ENCODE data around the gene ADGRG7. TPM values are rescaled to one million over a fixed set of nuclear protein-coding genes. Genes with fewer than 3 reads are reported as not detected.
"Not testable (repeated sequence)": the region's sequence is repeated elsewhere in the genome, so short reads cannot be mapped to it uniquely, and the experiment has no call there.

The ADGRG7 gene
- total RNA-seq, 1 donor from 2014 or later = not detected

DNA sequence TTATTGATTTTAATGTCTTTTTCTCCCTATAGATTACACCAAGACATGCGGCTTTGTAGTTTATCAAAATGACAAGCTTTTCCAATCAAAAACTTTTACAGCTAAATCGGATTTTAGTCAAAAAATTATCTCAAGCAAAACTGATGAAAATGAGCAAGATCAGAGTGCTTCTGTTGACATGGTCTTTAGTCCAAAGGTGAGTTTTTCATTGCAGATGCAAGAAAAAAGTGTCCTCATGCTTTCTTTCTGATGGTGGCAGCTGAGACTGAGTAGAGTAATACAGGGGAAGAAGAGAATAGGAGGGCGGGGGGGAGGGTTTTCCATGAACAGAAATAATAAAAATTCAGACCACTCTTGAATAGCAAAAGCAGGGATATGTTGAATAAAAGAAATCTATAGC, 36.5 kb downstream of the ADGRG7 start:
- no peak for DNase-seq

DNA sequence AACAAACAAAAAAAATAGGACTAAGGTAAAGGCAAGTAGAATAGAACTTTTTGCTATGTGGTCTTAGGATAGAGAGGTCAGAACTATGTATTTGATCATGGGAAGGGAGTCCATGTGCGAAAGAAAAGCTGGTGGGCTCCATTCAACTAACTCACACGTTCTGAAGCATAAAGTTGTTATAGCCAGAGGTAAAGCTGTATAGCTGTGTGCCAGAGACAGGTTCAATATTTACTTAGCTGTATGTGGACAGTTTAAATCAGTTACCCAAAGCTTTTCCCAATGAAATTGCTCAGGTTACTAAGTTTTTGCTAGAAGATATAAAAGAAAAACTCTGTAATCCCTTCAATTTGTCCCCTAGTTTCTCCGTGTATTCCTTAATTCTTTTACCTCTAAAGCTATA, 37.8 kb downstream of the ADGRG7 start:
- DNase-seq = no peak

DNA sequence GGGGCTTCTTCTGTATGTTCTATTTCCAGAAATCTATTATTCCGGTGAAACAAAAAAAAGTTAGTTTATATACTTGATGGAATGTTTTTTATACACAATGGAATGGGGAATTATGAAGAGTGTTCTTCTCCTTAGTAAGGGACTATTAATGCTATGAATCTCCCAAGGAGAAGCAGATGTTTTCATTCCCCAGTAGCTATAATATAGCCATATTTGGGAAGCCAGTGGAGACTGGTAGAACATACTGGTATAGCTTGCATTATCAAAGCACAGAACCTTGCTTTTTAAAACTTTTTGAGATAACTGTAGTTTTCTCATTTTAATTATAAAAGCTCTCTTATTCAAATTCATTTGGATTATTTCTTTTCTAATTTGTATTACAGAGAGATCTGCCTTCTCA, 38.3 kb downstream of the ADGRG7 start:
- DNase-seq = no peak

DNA sequence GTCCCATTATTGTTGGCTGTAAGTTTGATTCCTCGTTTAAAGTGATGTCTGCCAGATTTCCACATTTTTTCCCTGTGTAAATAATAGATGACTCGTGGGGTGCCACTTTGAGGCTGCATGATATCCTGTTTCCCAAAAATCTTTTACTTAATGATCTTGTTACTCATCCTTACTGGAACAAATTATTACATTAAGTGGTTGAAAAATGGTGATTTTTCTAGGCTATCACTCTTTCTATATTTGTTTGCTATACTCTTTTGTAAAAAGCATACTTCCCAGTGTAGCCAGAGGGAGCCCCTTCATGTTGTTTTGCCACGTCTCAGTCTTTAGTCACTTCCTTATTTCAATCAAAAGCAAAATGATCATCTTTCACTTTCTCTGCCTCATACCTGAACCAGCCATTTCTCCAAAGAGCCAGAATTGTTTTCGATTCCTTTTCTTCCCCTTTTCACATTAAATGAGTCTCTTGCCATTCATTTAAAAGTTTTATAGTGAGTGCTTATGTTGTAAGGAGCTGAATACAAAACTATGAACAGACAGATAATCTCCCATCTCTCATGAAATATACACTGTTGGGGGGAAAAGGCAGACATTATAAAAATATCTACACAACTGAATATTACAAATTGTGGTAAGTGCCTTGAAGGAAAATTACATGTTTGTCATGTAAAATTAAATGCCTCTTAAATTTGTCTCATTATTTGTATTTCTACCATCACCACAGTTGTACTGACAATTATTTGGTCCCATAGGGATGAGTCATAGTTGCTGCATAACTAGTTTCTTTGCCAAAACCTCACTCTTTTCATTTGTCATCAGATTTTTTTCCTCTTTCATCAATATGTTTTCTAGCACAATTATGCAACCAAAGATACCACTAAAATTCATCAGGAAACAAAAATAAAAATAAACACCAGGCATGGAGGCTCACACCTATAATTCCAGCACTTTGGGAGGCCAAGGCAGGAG, 41.5 kb downstream of the ADGRG7 start:
- DNase-seq = peak; percentile 7

DNA sequence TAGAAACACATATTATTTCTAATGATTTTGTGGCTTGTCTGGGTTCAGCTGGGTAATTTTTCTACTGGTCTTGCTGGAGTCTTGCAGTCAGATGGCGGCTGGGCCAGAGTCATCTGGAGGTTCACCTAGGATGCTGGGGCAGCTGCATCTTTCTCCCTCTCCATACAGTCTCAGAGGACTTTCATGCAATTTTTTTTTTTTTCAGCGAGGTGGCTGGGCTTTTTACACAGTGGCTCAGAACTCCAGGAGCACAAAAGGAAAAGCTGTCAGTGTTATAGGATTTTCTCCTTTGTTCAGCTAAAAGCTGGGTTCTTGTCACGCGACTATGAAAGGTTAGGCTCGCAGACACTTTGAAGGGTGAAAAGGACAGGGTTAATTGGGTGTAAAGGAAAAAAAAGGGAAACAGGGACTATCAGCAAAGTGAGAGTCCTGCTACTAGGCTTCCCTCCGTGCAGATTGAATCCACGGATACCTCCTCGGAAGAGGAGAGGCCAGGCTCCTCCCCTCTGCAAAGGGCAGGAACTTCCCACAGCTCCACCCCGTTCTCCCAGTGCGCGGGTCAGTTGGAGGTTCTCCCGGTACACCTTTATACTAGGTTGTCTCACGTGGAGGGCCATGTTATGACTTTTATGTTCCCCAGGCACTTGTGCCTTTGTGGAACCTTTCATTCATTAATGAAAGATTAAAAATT, 44.3 kb downstream of the ADGRG7 start:
- DNase-seq = no peak

DNA sequence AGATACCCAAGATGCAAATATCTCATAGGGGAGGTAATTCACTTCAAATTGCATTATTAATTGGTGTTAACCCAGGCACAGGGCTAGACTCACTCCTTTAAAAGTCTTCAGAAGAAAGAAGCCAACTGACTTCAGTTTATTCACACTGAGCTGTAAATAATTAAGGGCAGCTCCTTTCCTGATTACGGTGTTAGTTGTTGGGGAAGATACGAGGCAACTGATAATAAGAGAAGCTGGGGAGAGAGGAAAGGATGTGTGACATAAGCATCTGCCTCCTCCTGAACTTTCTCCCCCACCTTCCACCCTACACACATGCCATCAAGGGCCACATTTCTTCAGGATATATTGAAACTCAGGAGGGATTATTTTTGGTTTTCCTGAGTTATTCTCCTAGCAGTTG, 47.5 kb downstream of the ADGRG7 start:
- no peak for DNase-seq

DNA sequence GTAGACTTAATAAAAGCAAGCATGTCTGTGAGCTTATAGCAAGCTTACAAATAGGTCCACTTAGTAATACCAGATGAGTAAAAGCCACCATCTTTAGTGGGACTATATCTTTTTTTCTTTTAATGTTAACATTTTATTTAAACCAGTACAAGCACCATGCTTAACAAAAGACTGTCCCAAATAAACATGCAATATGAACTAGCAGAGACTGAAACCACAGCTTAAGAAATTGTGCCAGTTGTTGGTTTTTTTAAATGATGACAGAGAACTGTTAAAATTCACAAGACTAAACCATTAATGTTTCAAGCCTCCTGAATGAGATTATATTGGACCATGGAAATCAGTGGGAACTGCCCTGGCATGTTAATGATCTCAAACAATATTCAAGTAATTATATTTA, 51.9 kb downstream of the ADGRG7 start:
- not testable (repeated sequence) for DNase-seq

DNA sequence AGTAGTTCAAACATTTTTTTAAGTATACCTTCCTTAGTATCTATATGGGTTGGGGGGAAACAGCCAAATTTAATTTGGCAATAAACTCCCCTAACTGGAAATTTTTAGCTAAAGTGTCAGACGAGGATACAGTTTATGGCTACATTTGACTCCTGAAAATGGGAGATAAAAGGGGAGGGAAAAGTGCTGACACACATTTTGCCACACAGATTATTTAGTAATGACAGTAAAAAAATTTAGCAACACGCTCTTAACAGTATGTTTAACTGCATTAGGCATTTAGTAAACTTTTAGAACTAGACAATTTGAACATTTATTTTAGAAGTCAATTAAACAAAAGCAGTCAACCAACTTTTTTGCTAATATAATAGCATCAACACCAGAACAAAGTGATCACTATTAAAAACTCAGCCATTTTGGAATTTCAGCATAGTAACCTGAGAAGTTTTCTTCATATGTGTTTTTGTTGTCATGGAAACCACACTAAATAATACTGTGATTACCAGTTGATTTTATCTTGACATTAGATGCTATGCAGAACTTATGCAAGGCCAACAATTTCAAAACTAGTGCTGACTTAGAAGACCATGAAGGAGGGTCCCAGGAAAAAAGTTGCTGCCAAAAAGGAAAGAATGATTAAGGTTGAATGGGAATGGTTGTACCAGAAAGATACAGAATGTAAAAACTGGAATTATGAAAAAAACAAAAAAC, 52.9 kb downstream of the ADGRG7 start:
- DNase-seq = peak; percentile 12

DNA sequence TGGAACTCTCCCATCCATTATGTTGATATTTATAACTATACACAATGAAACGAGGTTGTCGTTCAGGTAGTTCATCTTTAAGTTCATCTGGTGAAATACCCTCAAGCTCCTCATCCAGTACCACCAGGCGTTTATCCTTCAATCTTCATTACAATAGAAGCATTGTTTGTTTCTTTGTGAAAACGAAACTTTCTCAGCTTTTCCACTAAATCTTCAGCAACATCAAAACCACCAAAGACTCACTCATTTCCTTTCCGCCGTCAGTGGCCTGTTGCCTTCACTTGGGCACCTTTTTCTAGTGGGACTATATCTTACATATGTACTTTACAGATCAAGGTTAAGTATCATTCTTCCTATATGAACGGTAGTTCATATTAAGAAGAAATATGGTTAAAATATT, 55.8 kb downstream of the ADGRG7 start:
- no peak for DNase-seq

DNA sequence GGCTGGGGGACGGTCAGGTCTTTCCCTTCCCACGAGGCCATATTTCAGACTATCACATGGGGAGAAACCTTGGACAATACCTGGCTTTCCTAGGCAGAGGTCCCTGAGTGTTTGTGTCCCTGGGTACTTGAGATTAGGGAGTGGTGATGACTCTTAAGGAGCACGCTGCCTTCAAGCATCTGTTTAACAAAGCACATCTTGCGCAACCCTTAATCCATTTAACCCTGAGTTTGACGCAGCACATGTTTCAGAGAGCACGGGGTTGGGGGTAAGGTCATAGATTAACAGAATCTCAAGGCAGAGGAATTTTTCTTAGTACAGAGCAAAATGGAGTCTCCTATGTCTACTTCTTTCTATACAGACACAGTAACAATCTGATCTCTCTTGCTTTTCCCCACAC, 57.3 kb downstream of the ADGRG7 start:
- not testable (repeated sequence) for DNase-seq

DNA sequence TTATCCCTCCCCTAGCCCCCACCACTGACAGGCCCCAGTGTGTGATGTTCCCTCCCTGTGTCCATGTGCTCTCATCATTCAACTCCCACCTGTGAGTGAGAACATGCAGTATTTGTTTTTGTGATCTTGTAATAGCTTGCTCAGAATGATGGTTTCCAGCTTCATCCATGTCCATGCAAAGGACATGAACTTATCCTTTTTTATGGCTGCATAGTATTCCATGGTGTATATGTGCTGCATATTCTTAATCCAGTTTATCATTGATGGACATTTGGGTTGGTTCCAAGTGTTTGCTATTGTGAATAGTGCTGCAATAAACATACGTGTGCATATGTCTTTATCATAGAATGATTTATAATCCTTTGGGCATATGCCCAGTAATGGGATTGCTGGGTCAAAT, 57.9 kb downstream of the ADGRG7 start:
- not testable (repeated sequence) for DNase-seq

DNA sequence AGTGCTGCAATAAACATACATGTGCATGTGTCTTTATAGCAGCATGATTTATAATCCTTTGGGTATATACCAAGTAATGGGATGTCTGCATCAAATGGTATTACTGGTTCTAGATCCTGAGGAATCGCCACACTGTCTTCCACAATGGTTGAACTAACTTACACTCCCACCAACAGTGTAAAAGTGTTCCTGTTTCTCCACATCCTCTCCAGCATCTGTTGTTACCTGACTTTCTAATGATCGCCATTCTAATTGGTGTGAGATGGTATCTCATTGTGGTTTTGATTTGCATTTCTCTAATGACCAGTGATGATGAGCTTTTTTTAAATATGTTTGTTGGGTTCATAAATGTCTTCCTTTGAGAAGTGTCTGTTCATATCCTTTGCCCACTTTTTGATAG, 61.6 kb downstream of the ADGRG7 start:
- not testable (repeated sequence) for DNase-seq

DNA sequence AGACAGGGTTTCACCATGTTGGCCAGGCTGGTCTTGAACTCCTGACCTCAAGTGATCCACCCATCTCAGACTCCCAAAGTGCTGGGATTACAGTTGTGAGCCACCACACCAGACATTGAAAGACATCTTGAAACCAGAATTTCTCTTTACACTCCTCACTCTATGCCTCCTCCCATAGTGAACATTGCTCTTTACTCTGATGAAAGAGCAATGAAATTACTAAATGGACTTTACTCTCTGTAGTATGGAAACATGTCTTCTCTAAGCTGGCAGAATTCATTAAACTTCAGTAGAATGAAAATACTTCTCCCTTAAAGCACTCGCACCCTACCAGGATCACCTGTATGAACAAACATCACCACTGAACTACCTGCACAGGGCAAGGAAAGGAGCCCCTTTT, 72.1 kb downstream of the ADGRG7 start:
- DNase-seq = no peak

DNA sequence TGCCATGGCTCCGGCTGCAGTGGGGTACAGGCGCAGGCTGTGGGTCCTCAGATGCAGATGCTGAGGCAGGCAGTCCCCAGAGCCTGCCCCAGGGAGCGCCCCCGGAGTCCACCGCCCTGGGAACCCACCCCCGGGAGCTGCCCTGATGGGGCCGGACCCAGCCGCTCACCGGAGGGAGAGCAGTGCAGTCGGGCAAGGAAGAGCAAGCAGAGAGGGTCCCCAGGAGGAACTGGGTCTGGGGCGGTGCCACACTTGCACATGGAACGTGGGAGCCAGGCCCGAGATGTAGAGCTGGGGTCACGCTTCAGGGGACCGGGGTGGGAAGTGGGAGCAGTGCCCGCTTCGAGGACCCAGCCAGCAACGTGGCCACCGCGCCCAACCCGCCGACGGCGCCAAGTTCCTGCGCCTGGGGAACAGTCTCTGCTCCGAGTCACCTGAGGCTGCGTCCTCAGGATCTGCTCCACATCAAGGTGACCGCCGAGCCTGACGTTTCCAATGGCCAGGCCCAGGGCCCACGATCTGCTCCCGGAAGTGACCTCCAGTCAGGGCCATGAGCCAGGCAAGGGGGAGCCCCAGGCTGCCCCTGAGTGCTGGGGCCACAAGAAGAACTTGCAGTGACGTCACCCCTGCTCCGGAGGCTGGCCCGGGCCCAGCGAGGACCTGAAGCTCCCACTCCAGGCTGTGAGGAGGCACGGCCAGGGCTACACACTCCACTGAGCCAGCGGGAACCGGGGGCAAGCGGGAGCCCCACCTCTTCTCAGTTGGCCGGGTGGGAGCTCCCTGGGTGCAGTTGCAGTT, 72.9 kb downstream of the ADGRG7 start:
- DNase-seq = no peak

DNA sequence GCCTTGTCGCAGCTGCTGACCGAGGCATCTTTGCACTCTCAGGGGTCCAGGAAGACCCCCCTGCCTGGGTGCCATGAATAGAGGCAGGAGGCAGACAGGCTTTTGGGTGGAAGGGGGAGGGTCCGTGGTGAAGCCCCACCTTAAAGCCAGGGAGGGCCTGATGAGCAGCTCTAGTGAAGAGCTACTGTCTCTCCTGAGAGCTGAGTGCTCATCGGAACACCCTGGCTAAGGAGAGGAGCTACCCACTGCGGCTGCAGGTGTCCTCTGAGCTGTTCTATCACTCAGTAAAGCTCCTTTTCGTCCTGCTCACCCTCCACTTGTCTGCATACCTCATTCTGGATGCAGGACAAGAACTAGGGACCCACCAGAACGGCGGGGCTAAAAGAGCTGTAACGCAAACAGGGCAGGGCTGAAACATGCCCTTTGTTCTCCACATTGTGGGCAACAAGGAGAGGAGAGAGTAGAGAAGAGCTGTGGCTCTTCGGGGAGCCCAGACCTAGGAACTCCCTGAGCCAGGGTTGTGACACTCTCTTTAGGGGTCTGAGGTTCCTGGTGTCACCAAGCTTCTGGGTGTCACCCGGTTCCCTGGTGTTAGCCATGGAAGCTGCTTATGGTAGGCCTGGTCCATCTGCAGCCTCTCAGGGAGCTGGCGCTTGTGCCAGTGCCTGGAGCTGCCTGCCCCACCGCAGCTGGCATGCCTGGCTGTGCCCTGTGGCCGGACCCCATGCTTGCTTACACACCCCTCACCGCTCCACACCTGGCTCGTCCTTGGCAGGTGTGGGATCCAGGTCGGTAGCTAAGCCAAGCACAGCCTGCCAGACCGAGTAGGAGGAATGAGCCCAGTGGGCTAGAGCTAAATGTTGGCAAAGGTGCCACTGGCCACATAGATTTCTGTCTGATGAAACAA, 73.7 kb downstream of the ADGRG7 start:
- DNase-seq = no peak

DNA sequence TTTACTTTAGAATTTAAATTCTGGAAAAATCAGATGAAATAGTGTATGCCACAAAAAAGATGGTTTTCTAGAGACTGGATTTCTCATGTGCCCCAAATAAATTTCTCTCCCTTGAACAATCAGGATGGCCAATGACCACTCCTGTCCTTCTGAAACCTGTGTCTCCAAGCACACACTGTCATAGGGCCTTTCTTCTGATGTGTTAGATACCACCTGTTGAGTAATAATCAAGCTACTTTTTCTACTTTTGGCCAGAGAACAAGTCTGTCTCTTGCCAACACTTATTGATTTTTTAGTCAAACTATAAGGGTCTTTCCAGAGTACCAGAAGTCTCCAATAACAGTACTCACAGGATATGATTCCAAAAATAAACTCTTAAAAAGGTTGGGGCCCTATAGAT, 83.8 kb downstream of the ADGRG7 start:
- no peak for DNase-seq

DNA sequence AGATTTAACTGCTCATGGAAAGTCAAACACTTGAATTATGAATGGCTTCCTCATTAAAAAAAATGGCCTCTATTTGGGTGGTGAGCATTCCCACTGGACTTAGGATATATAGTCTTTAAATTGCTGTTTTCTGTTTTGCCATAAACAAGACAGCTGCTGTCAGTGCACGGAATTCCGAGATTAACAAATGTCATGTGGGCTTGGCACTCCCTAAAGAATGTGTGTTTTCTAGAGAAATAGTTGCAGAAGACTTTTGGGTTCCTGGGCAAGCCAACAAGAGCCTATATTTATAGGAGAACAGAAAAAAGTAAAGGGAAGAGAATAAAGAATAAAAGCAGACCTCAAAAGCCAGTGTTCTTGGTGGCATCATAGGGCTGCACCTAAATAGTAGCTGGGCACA, 86.3 kb downstream of the ADGRG7 start:
- no peak for DNase-seq

DNA sequence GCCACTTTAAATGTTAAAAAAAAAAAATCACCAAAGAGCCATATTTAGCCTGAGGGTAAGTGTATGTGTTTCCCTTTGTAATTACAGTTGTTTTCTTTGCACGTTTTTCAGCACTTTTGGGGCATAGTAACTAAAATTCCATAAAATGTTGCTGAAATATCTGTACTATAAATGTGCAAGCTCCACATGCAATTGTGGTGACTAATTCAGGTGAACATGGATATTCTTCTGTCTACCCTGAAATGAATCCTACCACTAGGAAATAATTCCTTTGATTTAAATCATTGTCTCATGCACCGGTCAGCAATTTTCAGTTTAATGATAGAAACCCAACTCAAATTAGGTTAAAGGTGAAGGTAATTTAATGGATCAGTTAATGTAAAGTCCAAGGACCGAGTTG, 86.8 kb downstream of the ADGRG7 start:
- DNase-seq = no peak

DNA sequence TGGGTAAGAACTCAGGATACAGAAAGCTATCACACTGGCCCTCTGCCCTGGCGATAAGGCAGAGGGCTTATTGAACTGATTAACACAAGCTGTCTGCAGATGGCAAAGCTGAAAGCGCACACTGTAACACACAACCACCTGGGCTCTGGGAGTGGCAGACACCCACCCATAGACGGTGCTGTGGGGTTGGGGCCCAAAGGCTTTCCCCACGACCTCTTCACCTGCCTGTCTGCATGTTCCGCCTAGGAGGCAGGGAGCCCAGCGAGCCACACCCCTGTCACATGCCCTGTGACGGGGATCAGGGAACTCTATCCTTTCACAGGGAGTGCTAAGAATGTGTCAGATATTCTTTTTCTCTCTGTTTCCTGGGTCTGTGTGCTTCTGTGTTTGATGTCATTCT, 87.8 kb downstream of the ADGRG7 start:
- DNase-seq = no peak

DNA sequence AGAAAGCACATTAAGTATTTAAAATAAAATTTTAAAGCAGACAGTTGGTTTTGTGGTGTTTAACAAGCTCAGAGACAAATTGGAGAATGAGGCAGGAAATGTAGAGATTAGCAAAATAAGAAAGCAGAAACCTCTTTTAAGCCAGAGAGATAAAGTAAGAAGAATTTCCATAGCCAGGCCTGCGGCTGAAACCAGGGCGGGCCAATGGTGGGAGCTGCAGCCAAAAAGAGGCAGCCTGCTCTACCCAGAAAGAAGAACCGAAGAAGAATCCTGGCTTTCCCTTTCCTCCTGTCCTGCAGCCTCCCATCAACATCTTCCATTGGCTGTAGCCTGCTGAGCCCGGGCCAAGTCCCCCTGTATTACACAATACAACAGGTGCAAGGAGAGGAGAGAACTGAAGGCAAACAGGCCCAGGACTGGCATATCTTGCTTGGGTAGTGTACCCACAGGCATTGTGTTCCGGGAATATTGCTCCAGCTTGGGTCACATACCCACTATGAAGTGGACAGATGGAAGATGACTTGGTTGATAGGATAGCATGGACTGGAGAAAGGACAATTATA, 88.4 kb downstream of the ADGRG7 start:
- peak; percentile 9 for DNase-seq

DNA sequence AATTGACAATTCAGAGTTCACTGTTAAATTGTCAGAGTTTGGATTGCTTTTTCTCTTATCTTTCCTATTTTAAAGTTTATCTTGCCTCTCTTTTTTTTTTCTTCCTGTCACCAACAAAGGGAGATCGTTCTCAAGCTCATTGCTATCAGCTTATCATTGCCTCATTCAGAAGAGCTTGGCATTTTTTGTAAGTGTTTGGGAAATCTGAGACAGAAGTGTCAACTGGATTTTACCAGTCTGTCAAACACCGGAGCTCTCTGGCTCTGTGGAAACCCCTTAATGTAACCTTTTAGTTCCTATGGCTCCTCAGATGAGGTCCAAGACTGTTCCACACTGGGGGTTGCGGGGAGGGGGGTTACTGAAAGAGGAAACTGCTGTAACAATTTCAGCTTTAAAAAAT, 89.3 kb downstream of the ADGRG7 start:
- DNase-seq = no peak
